ENCODE data around the gene IL17A.
A peak's percentile ranks its signal among the peaks of the same experiment; 100 is the strongest.

Gene IL17A

DNA sequence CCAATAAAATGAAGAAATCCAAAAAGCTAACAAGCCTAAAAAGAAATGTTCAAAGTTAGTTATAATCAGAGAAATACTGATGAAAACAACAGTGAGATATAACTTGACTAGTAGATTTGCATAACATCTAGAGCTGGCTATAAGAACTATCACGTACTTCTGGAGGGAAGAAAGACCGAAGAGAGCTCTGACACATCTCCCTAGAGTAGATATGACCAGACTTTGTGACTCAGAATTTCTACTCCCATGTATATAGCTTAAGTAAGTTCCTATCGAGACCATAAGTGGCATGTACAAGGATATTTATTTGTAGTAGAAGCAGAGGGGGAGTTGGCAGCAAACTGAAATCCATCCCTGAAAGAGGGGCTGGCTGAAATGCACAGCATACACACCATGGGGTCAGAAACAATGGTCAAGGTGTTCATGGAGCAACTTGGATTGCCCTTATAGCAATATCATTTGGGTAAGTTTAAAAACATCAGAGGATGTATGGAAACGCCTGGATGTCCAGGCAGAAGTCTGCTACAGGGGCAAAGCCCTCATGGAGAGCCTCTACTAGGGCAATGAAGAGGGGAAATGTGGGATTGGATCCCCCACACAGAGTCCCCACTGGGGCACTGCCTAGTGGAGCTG, 25.6 kb upstream of the IL17A start:
- no peak for DNase-seq
- WGBS, result 71% methylated on average over 4 of the region's 4 CpGs

DNA sequence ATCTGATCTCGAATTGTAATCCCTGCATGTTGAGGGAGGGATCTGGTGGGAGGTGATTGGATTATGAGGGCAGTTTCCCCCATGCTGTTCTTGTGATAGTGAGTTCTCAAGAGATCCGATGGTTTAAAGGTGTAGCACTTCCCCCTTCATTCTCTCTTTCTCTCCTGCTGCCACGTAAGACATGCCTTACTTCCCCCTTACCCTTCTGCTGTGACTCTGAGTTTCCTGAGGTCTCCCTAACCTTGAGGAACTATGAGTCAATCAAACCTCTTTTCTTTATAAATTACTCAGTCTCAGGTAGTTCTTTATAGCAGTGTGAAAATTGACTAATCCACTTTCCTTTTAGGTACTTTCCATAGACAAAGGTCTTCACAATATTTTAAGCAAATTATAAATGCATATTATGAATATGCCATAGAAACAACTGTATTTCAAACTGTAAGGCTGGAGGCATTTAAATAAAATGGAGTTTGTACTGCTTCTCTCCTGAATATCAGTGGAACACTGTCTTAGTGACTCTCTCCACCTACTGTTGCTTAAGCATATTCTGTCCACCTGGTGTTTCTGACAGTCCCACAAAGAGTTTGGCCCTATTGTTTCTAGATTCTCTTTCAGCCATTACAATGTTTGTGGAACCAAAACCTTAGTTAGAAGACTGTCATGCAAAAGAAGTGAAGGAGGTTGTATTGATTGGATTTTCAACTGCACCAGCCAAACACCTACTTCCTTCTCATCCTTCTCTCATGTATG, 24.3 kb upstream of the IL17A start:
- H2AK5ac ChIP-seq (ENCODE audit: low read length, severe bottlenecking), result no peak overlapping the region
- H3K9ac ChIP-seq (ENCODE audit: low read length), result no peak overlapping the region
- H3K14ac ChIP-seq (ENCODE audit: low read length in 2 of 2), result no peak overlapping the region
- no peak overlapping the region for H2BK5ac ChIP-seq (ENCODE audit: low read depth, low read length, poor library complexity, severe bottlenecking)
- H3K27me3 ChIP-seq (ENCODE audit: control insufficient read depth in 1 of 2, insufficient read depth in 1 of 2, low read length in 2 of 2), result peaks cover 11% of the 10 kb centered on the region in 2 experiments
- no peak overlapping the region for H3K27ac ChIP-seq (ENCODE audit: low read length, poor library complexity, severe bottlenecking)
- no peaks in the 10 kb centered on the region for H3K79me1 ChIP-seq (replicated peaks; ENCODE audit: low read length, poor library complexity, severe bottlenecking)
- H3K4ac ChIP-seq (ENCODE audit: low read depth in 1 of 2, low read length in 2 of 2), result no peak overlapping the region
- 56% methylated on average over 3 of the region's 3 CpGs for WGBS
- DNase-seq, result no peak
- peaks cover 3% of the 10 kb centered on the region for H3K4me1 ChIP-seq (ENCODE audit: control insufficient read depth, insufficient read depth, low read depth, low read length)
- H2BK12ac ChIP-seq (ENCODE audit: low read length in 2 of 2), result no peak overlapping the region
- no peak overlapping the region for H3K23ac ChIP-seq (ENCODE audit: low read length in 2 of 2)
- no peak overlapping the region for H4K91ac ChIP-seq (ENCODE audit: low read length)
- no peak overlapping the region for H3K4me3 ChIP-seq (ENCODE audit: insufficient read depth in 1 of 2, low read depth in 1 of 2, low read length in 2 of 2)
- no peaks in the 10 kb centered on the region for H3K9me3 ChIP-seq (ENCODE audit: control insufficient read depth, low read length)
- no peak overlapping the region for H3K18ac ChIP-seq (ENCODE audit: low read depth in 1 of 2, low read length in 2 of 2)
- H4K8ac ChIP-seq (ENCODE audit: low read length), result no peak overlapping the region
- H2BK15ac ChIP-seq (ENCODE audit: low read depth, poor library complexity, severe bottlenecking), result no peak overlapping the region
- no peak overlapping the region for H3K4me2 ChIP-seq (ENCODE audit: low read length, poor library complexity, severe bottlenecking)
- H2BK120ac ChIP-seq (ENCODE audit: low read depth, low read length), result no peak overlapping the region
- H3K36me3 ChIP-seq (ENCODE audit: control insufficient read depth in 1 of 2, insufficient read depth in 2 of 2, low read depth in 1 of 2, low read length in 2 of 2), result no peaks in the 10 kb centered on the region
- H2AFZ ChIP-seq (ENCODE audit: low read depth, low read length), result no peak overlapping the region

More for the DNA sequence above, 25.6 kb upstream of the IL17A start:
- no peak overlapping the region for H3K4ac ChIP-seq (ENCODE audit: low read depth in 1 of 2, low read length in 2 of 2)
- no peaks in the 10 kb centered on the region for H3K79me1 ChIP-seq (replicated peaks; ENCODE audit: low read length, poor library complexity, severe bottlenecking)
- H3K23ac ChIP-seq (ENCODE audit: low read length in 2 of 2), result no peak overlapping the region
- no peaks in the 10 kb centered on the region for H3K36me3 ChIP-seq (ENCODE audit: control insufficient read depth in 1 of 2, insufficient read depth in 2 of 2, low read depth in 1 of 2, low read length in 2 of 2)
- no peak overlapping the region for H2AFZ ChIP-seq (ENCODE audit: low read depth, low read length)
- H3K9me3 ChIP-seq (ENCODE audit: control insufficient read depth, low read length), result no peaks in the 10 kb centered on the region
- H2AK5ac ChIP-seq (ENCODE audit: low read length, severe bottlenecking), result no peak overlapping the region
- no peak overlapping the region for H2BK12ac ChIP-seq (ENCODE audit: low read length in 2 of 2)
- peaks cover 9% of the 10 kb centered on the region for H3K4me1 ChIP-seq (ENCODE audit: control insufficient read depth, insufficient read depth, low read depth, low read length)
- no peak overlapping the region for H3K4me2 ChIP-seq (ENCODE audit: low read length, poor library complexity, severe bottlenecking)
- H2BK120ac ChIP-seq (ENCODE audit: low read depth, low read length), result no peak overlapping the region
- no peak overlapping the region for H3K4me3 ChIP-seq (ENCODE audit: insufficient read depth in 1 of 2, low read depth in 1 of 2, low read length in 2 of 2)
- no peak overlapping the region for H2BK5ac ChIP-seq (ENCODE audit: low read depth, low read length, poor library complexity, severe bottlenecking)
- H3K27ac ChIP-seq (ENCODE audit: low read length, poor library complexity, severe bottlenecking), result no peak overlapping the region
- no peak overlapping the region for H3K18ac ChIP-seq (ENCODE audit: low read depth in 1 of 2, low read length in 2 of 2)
- no peak overlapping the region for H3K9ac ChIP-seq (ENCODE audit: low read length)
- no peak overlapping the region for H4K91ac ChIP-seq (ENCODE audit: low read length)
- no peak overlapping the region for H4K8ac ChIP-seq (ENCODE audit: low read length)
- no peak overlapping the region for H3K14ac ChIP-seq (ENCODE audit: low read length in 2 of 2)
- H2BK15ac ChIP-seq (ENCODE audit: low read depth, poor library complexity, severe bottlenecking), result no peak overlapping the region
- peaks cover 11% of the 10 kb centered on the region in 2 experiments for H3K27me3 ChIP-seq (ENCODE audit: control insufficient read depth in 1 of 2, insufficient read depth in 1 of 2, low read length in 2 of 2)

DNA sequence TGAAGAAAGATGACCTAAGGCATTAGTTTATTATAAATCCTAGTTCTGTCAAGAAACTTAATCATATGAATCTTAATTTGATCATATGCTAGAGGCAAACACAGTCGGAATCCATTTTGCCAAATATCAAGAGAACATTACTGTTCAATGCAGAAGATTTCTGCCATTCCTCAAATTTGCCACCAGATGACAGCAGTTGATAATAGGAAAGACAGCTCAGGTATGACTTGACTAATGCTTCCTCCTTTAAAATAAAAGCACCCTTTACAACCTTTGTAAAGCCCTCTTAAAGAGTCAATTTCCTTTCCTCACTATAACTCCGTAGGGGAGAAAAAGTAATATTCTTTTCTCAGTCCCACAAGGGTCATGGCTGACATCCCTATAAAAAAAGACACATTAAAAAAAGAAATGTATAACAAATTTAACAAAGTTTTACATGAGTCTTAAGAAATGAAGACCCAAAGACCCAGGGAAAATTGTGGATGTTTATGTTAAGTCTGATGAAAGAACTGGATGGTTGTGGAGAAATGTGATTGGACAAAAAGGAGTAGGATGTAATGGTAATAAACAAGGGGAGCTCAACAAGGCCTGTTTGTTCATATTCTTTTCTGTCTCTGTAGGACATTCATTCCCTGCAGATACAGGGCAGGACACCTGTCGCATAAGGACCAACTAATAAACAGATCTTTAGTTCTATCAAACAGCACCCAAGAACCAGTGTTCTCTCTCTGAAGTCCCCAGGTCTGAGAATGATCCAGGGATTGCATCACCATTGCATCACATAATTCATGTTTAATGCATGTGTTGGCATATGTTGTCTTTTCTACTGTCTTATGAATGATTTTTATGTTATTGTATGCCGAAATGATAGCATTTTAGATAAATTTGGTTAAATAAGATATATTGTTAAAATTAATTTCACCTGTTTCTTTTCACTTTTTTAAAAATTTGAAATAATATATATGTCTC, 23.0 kb upstream of the IL17A start:
- Histone ChIP-seq H3K9me3 (ENCODE audit: control insufficient read depth, low read length) (no peaks in the 10 kb centered on the region), H2BK5ac (ENCODE audit: low read depth, low read length, poor library complexity, severe bottlenecking) (no peak overlapping the region), H3K4me3 (ENCODE audit: insufficient read depth in 1 of 2, low read depth in 1 of 2, low read length in 2 of 2) (no peak overlapping the region), H3K14ac (ENCODE audit: low read length in 2 of 2) (no peak overlapping the region), H3K23ac (ENCODE audit: low read length in 2 of 2) (no peak overlapping the region), H4K91ac (ENCODE audit: low read length) (no peak overlapping the region), H3K18ac (ENCODE audit: low read depth in 1 of 2, low read length in 2 of 2) (no peak overlapping the region), H2AK5ac (ENCODE audit: low read length, severe bottlenecking) (no peak overlapping the region), H3K4me1 (ENCODE audit: control insufficient read depth, insufficient read depth, low read depth, low read length) (no peaks in the 10 kb centered on the region), H3K27me3 (ENCODE audit: control insufficient read depth in 1 of 2, insufficient read depth in 1 of 2, low read length in 2 of 2) (peaks cover 11% of the 10 kb centered on the region in 2 experiments), H2AFZ (ENCODE audit: low read depth, low read length) (no peak overlapping the region), H3K79me1 (replicated peaks; ENCODE audit: low read length, poor library complexity, severe bottlenecking) (no peaks in the 10 kb centered on the region), H2BK12ac (ENCODE audit: low read length in 2 of 2) (no peak overlapping the region), H2BK120ac (ENCODE audit: low read depth, low read length) (no peak overlapping the region), H3K9ac (ENCODE audit: low read length) (no peak overlapping the region), H2BK15ac (ENCODE audit: low read depth, poor library complexity, severe bottlenecking) (no peak overlapping the region), H3K27ac (ENCODE audit: low read length, poor library complexity, severe bottlenecking) (no peak overlapping the region), H3K36me3 (ENCODE audit: control insufficient read depth in 1 of 2, insufficient read depth in 2 of 2, low read depth in 1 of 2, low read length in 2 of 2) (no peaks in the 10 kb centered on the region), H4K8ac (ENCODE audit: low read length) (no peak overlapping the region), H3K4me2 (ENCODE audit: low read length, poor library complexity, severe bottlenecking) (no peak overlapping the region), H3K4ac (ENCODE audit: low read depth in 1 of 2, low read length in 2 of 2) (no peak overlapping the region)
- DNase-seq, result peak; percentile 6
- WGBS, result 63% methylated on average over 2 of the region's 4 CpGs

Data from mesenchymal stem cell (in vitro differentiated cells and primary cell).